Epithelial cell of proximal tubule (primary cell): ENCODE measurements around the gene NFYC. TPM values are rescaled to one million over a fixed set of nuclear protein-coding genes. Genes with fewer than 3 reads are reported as not detected.

ENCODE experiments used
- DNase-seq: peaks from one replicate; pipeline ENCODE4 v3.0.0-alpha.2; 2011; ENCODE audit warnings: low read depth
- H3K4me3 ChIP-seq: 2 replicates; pipeline ENCODE4 v1.5.1; 2011; ENCODE audit warnings: low read depth, mild to moderate bottlenecking, low read length
- CTCF ChIP-seq: conservative IDR thresholded peaks from 2 replicates; pipeline ENCODE4 v1.5.1; 2012; ENCODE audit warnings: low read depth, mild to moderate bottlenecking, low read length
- total RNA-seq: library from RNA; depleted of rRNA; stranded (reverse); fragments of >200 nt; gene quantifications from 2 replicates; pipeline ENCODE4 v1.2.3, GENCODE V29; 2015

Gene NFYC
- total RNA-seq, 1 donor from 2014 or later: 50.5 TPM

- DNase-seq: no peak
- no peak overlapping the region for H3K4me3 ChIP-seq
- TF ChIP-seq CTCF: no peak
Observed at GRCh38 chr1:40658751-40659648, 32.5 kb upstream of the NFYC start.

GRCh38 chr1:40659649-40659947, 31.9 kb upstream of the NFYC start:
- no peak overlapping the region for H3K4me3 ChIP-seq
- DNase-seq: no peak
- no peak for TF ChIP-seq CTCF

- no peak overlapping the region for H3K4me3 ChIP-seq
- TF ChIP-seq CTCF: no peak
- DNase-seq: no peak
Observed at GRCh38 chr1:40661678-40662077, 29.8 kb upstream of the NFYC start.

- H3K4me3 ChIP-seq: no peak overlapping the region
- TF ChIP-seq CTCF: no peak
- no peak for DNase-seq
Observed at GRCh38 chr1:40662151-40662550, 29.4 kb upstream of the NFYC start.

GRCh38 chr1:40662864-40663263, 28.6 kb upstream of the NFYC start:
- no peak for DNase-seq

GRCh38 chr1:40663324-40664166, 28.0 kb upstream of the NFYC start:
- no peak overlapping the region for H3K4me3 ChIP-seq
- TF ChIP-seq CTCF: no peak
- DNase-seq: no peak

More at GRCh38 chr1:40662864-40663263, 28.6 kb upstream of the NFYC start:
- no peak overlapping the region for H3K4me3 ChIP-seq
- TF ChIP-seq CTCF: no peak

- H3K4me3 ChIP-seq: no peak overlapping the region
- TF ChIP-seq CTCF: no peak
- DNase-seq: no peak
Observed at GRCh38 chr1:40664167-40664537, 27.4 kb upstream of the NFYC start.
